CD4-positive, alpha-beta T cell treated with Interleukin-2 at 100 ng/mL for 4 hours (primary cell): ENCODE data around the gene MC1R.
"Not testable (repeated sequence)": the region's sequence is repeated elsewhere in the genome, so short reads cannot be mapped to it uniquely, and the experiment has no call there.

Source experiments
- DNase-seq: peaks from one replicate; pipeline ENCODE4 v3.0.0-alpha.2; 2020; ENCODE audit warnings: low spot score

The MC1R gene

DNA sequence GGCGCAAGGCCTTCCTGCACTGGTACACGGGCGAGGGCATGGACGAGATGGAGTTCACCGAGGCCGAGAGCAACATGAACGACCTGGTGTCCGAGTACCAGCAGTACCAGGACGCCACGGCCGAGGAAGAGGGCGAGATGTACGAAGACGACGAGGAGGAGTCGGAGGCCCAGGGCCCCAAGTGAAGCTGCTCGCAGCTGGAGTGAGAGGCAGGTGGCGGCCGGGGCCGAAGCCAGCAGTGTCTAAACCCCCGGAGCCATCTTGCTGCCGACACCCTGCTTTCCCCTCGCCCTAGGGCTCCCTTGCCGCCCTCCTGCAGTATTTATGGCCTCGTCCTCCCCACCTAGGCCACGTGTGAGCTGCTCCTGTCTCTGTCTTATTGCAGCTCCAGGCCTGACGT lies 17.0 kb downstream of the MC1R start:
- not testable (repeated sequence) for DNase-seq

DNA sequence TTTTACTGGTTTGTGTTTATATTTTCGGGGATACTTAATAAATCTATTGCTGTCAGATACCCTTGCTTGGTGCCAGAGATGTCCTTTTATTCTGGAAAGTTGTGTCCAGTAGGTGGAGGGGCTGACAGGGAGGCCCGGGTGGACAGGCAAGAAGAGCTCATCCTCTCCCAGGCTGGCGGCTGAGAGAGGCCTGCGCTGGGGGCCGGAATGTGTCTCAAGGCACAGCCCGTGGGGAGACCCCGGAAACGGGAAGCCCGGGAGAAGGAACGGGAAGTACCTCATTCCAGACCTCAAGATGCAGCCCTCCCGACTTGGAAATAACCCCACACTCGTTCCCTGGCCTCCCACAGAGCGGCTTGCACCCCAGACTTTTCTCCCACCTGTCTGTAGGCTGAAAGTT lies 17.4 kb downstream of the MC1R start:
- DNase-seq = no peak

DNA sequence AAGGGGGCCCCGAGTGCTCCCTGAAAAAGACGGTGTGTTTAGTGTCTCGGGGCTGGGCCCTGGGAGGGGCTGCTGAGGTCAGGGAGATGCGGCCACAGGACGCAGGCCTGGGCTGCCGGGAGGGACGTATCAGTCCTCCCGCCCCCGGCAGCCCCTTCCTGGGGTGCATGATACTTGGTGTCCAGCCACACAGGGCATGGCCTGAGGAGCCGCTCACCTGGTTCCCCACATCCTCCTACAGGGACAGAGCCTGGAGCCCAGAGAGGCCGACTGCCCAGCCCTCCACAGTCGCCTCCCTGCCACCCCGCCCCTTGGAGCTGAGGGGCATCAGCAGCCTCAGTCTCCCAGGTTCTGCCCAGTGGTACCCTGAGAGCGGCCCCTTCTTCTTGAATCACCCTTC lies 17.8 kb downstream of the MC1R start:
- no peak for DNase-seq

DNA sequence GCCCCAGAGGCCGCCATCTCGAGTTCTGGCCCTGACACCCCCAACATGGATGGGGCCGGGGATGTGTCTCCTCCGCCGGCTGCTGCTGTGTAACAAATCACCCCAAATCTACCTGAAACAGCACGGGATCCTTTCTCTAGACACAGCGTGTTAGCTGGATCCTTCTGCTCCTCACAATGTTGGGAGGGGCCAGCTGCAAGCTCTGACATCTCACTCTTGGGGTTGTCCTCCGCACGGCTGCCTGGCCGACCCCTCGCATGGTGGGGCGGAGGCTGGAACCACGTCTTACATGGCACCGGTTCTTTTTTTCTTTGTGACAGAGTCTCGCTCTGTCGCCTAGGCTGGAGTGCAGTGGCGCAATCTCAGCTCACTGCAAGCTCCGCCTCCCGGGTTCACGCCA lies 18.3 kb downstream of the MC1R start:
- DNase-seq = no peak

DNA sequence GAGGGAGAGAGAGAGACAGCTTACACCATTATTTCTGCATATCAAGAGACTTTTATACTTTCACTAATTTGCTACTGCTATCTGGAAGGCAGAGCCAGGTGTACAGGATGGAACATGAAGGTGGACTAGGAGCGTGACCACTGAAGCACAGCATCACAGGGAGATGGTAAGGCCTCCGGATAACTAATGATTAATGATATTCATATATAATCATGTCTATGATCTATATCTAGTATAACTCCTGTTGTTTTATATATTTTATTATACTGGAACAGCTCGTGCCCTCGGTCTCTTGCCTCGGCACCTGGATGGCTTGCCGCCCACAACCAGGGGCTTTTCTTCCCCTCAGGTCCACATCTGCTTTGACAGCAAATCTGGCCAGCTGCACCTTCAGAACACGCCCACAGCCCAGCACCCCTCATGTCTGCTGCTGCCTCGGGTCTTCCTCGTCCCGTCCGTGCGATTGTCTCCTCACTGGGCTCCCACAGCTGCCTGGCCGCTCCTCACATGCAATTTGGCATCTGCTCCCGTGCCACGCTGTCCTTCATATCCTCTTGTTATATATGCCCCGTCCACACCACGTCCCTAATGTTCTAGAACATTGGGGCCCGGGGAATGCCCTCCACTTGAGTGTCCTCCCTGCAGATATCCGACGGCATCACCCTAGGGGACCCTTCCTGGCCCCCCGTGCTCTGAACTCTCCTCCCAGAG lies 19.7 kb downstream of the MC1R start:
- no peak for DNase-seq

DNA sequence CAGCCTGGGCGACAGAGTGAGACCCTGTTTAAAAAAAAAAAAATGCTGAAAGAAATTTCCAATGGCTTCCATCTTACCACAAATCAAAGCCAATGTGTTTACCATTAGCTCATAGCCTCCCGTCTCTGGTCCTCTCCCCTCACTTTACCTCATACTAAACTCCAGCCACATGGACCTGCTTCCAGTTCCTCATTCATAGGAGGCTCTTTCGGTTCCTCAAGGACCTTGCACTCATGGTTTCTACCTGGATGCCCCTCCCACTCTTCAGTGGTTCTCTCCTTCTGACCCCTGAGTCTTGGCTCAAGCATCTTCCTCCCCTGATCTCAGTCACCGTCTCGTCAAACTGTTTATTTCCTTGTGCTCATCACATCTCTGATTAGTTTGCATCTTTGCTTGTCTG lies 26.1 kb downstream of the MC1R start:
- DNase-seq = no peak

DNA sequence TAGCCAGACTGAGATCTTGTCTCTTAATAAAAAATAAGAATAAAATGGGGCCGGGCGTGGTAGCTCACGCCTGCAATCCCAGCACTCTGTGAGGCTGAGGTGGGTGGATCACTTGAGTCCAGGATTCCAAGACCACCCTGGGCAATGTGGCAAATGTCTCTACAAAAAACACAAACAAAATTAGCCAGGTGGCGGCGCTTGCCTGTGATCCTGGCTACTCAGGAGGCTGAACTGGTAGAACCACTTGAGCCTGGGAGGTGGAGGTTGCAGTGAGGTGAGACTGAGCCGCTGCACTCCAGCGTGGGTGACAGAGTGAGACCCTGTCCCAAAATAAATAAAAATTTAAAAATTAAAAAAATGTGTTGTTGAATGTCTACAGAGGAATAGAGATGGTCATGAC lies 27.0 kb downstream of the MC1R start:
- DNase-seq = no peak

DNA sequence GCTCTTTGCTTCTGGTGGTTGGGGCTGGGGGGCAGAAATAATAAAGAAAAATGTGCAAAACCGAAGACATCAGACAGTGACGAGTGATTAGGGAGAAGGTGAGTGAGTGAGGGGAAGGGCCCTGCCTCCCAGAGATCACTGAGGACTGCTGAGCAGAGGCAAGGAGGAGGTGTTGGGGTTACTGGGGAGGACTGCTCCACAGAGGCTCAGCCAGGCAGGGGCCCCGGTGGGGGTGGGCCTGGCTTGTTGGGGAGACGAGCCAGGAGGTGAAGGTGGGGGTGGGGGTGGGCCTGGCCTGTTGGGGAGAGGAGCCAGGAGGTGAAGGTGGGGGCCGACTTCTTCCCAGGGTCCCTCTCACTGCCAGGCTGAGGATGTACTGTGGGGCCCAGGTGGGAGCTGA lies 27.9 kb downstream of the MC1R start:
- DNase-seq = no peak

DNA sequence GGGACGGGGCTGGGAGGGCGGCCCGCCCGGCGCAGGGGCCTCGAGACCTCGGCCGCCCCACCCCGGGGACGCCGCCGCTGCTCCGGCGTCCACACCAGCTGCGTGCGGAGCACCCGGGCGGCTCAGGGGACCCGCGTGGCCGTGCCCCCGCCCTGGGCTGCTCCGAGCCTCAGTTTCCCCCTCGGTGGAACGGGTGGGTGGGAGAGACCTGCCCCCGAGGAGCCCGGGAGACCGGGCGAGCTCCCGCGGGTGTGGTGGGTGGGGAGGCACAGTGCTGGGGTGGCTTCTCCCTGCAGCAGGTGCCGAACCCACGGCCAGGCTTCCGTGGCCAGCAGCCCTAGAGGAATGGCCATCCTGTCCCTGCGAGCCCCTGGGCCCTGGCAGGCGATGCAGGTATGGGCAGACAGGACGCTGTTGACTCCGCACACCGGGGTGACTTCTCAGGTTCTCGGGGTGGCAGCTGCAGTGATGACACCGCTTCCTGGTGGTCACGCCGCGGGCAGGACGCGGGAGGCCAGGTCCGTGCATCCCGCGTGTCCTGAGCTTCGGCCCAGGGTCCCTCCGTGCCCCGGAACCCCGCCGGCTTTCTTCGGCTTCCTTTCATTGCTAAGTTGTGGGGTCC lies 30.6 kb downstream of the MC1R start:
- DNase-seq = no peak

DNA sequence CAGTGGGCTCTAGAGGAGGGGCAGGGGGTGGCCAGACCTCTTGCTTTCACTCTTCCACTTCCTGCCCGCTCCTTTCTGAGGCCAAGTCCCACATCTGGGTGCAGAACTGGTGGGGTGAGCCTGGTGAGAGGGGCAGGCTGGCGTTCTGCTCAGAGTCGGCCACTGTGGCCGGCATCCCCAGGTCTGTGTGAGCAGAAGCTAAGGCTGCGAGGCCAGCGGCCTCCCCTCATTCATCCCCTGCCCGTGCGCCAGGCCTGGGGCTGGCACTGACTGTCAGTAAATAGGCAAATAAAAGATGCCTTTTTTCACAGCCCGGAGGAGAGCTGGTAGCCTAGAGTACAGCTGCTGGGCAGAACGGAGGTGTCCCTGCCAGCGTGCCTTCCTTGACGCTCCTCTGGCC lies 31.1 kb downstream of the MC1R start:
- DNase-seq = no peak

DNA sequence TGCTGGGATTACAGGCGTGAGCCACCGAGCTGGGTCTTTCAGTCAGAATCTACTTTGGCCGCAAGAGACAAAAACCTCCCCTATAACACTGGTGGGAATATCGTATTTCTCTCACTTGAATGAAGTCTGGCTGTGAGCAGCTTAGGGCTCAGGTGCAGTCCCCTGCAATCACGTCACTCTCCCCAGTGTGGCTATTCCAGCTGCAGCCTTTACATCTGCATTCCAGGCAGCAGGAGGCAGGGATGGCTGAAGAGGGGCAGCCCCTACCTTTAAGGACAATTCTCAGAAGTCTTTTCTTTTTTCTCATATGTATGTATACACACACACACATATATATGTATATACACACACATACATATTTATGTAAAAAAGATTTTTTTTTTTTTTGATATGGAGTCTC lies 32.8 kb downstream of the MC1R start:
- DNase-seq = no peak

DNA sequence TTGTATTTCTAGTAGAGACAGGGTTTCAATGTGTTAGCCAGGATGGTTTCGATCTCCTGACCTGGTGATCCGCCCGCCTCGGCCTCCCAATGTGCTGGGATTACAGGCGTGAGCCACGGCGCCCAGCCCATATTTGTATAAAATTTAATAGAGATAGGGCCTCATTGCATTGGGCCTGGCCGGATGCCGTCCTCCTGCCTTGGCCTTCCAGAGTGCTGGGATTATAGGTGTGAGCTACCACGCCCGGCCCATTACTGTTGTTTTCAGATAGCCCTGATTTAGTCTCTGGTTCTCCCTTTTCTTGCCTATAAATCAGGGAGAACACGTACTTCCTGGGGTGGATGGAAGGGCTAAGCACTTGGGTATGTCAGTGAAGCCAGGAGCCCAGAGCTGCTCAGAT lies 33.4 kb downstream of the MC1R start:
- DNase-seq = no peak

DNA sequence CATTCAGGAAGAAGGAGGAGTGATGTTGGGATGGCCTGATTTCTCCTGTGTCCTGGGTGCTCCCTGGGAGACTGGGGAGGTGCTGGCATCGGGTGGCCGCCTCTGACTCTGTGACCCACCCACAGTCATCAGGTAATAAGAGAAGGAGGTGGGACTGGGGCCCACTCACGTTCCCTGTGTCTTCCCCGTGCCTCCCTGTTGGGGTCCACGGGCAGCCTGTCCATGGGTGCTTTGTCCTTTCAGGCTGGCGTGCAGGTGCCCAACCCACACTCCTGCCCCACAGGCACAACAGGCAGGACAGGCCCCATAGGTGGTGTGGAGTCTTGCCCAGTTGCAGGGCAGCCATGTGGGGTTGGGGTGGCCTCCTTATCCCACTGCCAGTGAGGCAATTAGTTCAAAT lies 33.9 kb downstream of the MC1R start:
- no peak for DNase-seq

DNA sequence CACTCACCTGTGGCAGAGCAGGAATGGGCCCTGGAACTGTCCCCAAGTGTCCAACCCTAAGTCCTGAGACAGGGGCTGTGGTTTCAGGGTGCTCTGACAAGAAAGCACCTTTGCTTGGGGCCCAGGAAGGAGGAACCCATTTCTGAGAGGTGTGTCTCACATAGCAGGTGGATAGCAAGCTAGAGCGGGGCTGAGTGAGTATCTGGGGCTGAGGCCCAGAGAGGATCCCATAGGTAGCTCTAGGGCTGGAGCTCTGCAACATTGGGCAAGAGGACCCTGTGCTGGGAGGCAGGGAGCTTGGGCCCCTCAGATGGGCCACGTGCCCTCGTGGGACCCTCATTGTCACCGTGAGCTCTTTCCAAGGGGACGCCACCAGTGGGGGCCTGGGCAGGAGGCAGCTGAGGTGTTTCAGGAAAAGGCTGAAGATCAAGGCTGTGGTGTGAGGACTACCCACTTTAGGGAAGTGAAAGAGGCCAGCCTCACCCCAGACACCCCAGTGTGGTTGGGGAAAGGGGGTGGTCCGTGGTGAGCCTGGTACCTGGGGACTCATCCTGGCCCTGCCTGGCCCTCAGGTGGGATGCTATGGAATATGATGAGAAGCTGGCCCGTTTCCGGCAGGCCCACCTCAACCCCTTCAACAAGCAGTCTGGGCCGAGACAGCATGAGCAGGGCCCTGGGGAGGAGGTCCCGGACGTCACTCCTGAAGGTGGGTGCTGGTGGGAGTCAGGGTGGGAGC lies 35.2 kb downstream of the MC1R start:
- no peak for DNase-seq

DNA sequence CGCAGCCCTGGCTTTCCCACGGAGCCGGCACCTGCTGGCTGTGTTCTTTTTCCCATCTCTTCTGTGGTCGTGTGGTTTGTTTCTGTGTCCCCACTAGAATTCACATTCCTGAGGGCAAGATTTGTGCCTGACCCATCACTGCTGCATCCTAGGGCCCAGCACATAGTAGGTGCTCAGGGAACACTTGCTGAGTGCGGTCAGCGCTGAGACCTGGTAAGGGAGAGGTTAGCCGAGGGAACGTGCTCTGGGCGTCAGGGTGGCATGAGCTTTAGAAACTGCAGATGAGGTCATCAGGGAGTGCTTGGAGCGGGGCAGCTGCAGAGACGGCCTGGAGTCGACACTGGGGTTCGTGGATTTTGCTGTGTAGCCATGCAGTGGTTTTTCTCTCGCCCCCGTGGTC lies 35.8 kb downstream of the MC1R start:
- no peak for DNase-seq

DNA sequence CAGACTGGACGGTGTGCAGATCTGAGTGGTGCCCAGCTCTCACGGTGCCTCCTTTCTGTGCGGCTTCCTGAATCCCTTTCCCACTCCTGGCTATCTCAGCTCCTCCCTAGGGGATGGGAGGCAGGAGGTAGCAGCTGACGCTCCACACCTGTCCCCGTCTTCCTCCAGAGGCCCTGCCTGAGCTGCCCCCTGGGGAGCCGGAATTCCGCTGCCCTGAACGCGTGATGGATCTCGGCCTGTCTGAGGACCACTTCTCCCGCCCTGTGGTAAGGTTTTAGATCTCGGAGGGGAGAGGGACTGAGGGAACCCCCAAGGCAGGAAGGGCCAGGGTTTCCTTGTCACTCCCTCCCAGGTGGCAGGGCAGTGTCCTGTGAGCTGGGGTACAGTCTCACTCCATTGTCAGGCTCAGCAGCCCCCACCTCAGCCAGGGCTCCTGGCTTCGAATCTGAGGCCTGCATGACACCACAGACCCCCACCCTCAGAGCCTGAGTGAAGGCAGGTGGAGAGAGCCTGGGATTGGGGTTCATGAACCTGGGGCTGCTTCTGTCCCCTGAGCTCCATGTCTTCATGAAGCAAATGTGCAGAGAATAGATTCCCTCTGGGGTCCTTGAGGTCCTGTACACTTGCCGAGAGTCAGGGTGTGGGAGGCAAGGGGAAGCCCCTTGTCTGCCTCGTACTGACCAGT lies 36.5 kb downstream of the MC1R start:
- DNase-seq = no peak

DNA sequence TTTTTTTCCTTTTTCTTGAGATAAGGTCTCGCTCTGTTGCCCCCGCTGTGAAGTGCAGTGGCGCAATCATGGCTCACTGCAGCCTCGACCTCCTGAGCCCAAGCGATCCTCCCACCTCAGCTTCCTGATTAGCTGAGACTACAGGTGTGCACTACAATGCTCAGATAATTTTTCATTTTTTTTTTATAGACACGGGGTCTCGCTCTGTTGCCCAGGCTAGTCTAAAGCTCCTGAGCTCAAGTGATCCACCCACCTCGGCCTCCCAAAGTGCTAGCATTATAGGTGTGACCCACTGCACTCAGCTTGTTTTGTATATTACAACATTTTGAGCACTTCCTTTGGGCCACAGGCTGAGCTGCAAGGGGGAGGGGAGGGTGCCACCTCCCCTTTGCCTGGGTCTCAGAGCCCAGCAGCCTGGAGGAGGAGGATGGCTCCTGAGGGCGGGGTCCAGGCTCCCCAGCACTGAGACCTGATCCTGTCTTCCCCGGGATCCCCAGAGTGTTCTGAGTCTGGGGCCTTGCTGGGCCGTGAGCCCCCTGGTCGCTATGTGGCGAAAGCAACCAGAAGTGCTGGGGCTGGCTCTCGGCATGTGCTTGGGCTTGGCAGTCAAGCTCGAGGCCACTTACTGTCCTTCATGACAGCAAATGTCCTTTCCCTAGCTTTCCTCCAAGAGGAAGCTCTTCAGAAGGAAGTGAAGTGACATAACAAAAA lies 38.0 kb downstream of the MC1R start:
- DNase-seq = no peak

DNA sequence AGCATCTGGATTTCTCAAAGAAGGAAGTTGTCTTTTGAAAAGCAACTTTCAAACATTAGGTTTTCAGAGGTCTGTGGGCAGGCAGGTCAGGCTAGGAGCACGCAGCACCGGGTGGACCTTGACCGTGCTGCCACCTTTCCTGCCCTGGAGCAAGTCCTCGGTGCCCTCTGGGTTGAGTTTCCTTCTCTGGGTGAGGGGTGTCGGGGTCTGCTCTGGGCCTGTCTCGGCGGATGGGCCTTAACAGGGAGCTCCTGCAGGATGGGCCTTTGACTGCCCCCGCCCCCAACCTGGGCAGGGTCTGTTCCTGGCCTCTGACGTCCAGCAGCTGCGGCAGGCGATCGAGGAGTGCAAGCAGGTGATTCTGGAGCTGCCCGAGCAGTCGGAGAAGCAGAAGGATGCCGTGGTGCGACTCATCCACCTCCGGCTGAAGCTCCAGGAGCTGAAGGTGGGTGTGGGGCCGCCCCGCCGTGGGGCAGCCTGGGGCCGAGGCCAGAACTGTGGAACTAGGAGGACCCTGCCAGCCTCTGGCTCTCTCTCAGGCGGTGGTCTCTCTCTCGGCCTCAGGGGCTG lies 38.6 kb downstream of the MC1R start:
- no peak for DNase-seq

DNA sequence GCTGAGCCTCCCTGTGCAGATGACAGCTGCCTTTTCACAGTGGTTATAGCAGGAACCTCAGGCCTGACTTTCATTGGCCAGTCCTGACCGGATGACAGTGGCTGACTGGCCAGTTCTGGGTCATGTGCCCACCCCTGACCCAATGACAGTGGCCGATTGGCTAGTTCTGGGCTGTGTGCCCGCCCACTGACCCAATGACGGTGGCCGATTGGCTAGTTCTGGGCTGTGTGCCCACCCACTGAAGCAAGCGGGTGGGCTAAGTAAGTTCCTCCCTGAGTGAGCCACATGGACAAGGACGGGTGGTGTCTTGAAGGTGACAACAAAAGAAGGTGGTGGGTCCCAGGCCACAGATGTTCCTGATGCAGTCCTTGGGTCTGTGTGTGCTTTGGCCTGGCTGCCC lies 39.4 kb downstream of the MC1R start:
- DNase-seq = no peak

DNA sequence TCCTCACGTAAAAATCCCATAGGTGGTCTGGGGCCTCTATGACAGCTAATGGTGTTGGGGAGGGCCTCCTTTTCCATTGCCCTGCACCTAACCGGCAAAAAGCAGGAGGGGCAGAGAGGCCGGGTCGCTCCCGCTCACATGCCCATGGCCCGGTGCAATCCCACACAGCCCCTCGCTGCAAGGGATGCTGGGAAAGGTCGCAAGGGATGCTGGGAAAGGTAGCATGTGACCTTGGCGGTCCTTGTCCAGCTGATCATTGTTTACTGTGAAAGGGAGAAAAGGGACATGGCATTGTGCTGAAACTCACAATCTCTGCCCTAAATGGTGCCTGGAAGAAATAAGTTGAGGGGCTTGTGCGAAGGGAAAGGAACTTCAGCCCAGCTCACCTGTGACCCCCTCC lies 39.9 kb downstream of the MC1R start:
- no peak for DNase-seq

DNA sequence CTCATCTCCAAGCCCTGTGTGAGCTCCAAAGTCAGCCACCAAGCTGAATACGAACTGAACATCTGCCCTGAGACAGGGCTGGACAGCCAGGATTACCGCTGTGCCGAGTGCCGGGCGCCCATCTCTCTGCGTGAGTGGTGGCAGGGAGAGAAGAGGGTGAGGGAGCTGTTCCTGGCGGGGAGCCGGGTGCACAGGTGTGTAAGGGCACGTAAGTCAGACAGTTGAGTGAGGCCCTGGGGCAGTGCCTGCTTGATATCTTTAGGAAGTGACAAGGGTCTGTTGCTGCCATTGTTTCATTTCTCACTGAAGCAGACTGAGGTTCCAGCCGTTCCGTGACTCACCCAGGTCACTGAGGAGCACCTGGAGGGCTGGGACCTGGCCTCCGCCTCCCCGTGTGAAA lies 42.3 kb downstream of the MC1R start:
- no peak for DNase-seq

DNA sequence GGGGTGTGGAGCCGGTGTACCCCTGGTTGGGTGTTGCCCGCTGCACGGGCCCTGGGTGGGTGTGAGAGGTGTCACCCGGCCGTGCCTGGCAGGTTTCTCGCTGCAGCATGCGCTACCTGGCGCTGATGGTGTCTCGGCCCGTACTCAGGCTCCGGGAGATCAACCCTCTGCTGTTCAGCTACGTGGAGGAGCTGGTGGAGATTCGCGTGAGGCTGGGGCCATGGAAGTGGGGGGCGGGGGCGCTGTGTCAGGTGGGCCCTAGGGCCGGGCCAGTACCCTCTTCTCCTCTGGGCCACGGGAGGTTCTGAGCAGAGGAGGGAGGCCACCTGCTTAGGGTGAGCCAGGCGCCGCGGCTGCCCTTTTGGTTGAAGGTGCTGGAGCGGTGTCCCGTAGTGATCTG lies 43.3 kb downstream of the MC1R start:
- no peak for DNase-seq
